HG03135 (cell line): ENCODE data around the gene RNF169.
A peak's percentile ranks its signal among the peaks of the same experiment; 100 is the strongest.

Source experiments
- ATAC-seq: cut with Tn5 transposase; IDR thresholded peaks from one replicate; pipeline ENCODE4 v1.9.1; 2021; ENCODE audit warnings: mild to moderate bottlenecking, moderate library complexity; ENCODE audit not compliant: unreplicated experiment

The RNF169 gene

GRCh38 chr11:74748211-74749126, at the start of gene RNF169:
Gene RNF169 (plus strand): TSS chr11:74748849. CDS start chr11:74748881, 32 bp downstream.
- peak; percentile 97 for ATAC-seq

- no peak for ATAC-seq
Measured at GRCh38 chr11:74699615-74700396, 48.8 kb upstream of the RNF169 start.

- ATAC-seq = no peak
Measured at GRCh38 chr11:74701351-74701750, 47.3 kb upstream of the RNF169 start.

GRCh38 chr11:74702383-74703007, 46.2 kb upstream of the RNF169 start:
- peak; percentile 63 for ATAC-seq

- ATAC-seq = no peak
Measured at GRCh38 chr11:74703211-74703610, 45.4 kb upstream of the RNF169 start.

- no peak for ATAC-seq
Measured at GRCh38 chr11:74707182-74707581, 41.5 kb upstream of the RNF169 start.

- no peak for ATAC-seq
Measured at GRCh38 chr11:74707602-74708510, 40.8 kb upstream of the RNF169 start.

GRCh38 chr11:74709175-74709574, 39.5 kb upstream of the RNF169 start:
- no peak for ATAC-seq

- ATAC-seq = no peak
Measured at GRCh38 chr11:74710281-74710938, 38.2 kb upstream of the RNF169 start.

GRCh38 chr11:74713686-74714085, 35.0 kb upstream of the RNF169 start:
- ATAC-seq = no peak

GRCh38 chr11:74714904-74715303, 33.7 kb upstream of the RNF169 start:
- no peak for ATAC-seq

- ATAC-seq = no peak
Measured at GRCh38 chr11:74717221-74717969, 31.3 kb upstream of the RNF169 start.

- no peak for ATAC-seq
Measured at GRCh38 chr11:74719011-74719410, 29.6 kb upstream of the RNF169 start.

GRCh38 chr11:74720596-74721478, 27.8 kb upstream of the RNF169 start:
- no peak for ATAC-seq

- ATAC-seq = no peak
Measured at GRCh38 chr11:74721479-74721835, 27.2 kb upstream of the RNF169 start.

- ATAC-seq = no peak
Measured at GRCh38 chr11:74723511-74723910, 25.1 kb upstream of the RNF169 start.

GRCh38 chr11:74725701-74726100, 22.9 kb upstream of the RNF169 start:
- no peak for ATAC-seq

GRCh38 chr11:74726547-74727182, 22.0 kb upstream of the RNF169 start:
- ATAC-seq = peak; percentile 86
